HG03460 (cell line): ENCODE results near the gene SRSF1.
A peak's percentile ranks its signal among the peaks of the same experiment; 100 is the strongest.
"Not testable (repeated sequence)": the region's sequence is repeated elsewhere in the genome, so short reads cannot be mapped to it uniquely, and the experiment has no call there.

Experiments used
- ATAC-seq: cut with Tn5 transposase; IDR thresholded peaks from one replicate; pipeline ENCODE4 v1.9.1; 2021; ENCODE audit not compliant: unreplicated experiment

The SRSF1 gene

DNA sequence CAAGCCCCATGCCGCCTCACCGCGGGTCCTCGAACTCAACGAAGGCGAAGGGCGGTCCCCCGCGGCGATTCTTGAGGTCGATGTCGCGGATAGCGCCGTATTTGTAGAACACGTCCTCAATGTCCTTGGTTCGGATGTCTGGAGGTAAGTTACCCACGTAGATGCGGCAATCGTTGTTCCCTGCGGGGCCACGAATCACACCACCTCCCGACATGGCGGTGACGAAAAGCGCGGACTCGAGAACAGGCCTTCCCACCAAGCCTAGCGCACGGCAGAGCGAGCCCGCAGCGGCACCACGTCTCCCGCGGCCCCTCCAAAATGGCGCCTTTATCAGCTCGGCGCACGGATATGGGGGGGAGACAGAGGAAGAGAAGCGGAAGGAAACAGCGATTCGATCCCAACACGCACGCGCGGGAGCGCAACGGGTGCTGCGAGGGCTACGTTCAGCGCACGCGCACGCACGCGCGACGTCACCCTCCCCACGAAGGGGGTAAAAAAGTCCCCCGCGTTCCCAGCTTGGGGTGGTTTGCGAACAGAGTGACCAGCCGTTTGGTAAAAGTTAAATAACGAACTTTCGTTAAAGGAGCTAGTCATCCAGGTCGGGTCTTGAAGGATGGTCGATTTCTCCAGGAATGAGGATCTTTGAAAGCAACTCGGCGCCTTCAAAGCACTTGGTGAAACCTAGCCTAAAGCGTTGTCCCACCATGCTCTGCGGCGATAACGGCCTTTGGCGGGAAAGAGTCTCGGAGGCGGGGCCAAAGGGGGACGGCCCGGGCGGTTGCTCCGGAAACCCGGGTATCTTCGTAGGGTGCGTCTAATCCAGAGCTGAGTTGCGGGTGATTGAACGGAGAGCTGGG is at the start of gene SRSF1:
Gene SRSF1 (minus strand): TSS at position 323 of the 857 bp plus-strand sequence. CDS start 109 bp downstream, at position 214.
- peak; percentile 87 for ATAC-seq

GRCh38 chr17:58056476-58056875 is 49.4 kb upstream of the SRSF1 start:
- no peak for ATAC-seq

- no peak for ATAC-seq
Observed at GRCh38 chr17:58054641-58055040, 47.6 kb upstream of the SRSF1 start.

DNA sequence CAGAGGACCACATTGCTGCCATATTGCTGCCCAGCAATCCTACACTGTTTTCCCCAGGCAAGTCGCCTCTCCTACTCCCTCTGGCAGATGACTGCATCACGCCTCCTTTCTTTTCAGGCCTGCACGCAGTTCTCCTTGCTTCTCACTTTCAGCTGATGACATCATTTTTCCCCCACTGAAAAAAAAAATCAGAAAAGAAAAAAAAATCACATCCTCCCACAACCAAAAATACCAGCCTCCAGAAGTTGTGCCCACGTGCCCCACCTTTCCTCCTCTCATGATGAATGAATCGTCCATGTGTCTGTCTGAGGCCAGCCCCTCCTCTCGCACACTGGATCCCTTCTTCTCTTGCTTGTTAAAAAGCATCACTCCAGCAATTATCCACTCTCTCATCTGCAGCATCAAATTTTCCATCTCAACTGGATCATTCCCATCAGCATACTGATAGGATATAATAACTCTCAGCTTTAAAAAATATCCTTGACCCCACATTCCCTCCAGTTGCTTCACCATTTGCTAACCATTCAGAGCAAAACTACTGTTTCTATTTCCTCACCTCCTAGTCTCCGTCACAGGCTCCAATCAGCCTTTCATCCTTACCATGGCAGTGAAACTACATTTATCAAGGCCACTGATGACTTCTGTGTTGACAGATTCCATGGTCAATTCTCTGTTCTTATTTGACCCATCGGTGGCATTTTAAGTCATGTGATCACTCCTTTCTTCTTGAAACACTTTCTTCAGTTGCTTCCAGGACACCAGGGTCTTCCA is 46.1 kb upstream of the SRSF1 start:
- no peak for ATAC-seq

- ATAC-seq, result no peak
Observed at GRCh38 chr17:58052407-58052806, 45.4 kb upstream of the SRSF1 start.

DNA sequence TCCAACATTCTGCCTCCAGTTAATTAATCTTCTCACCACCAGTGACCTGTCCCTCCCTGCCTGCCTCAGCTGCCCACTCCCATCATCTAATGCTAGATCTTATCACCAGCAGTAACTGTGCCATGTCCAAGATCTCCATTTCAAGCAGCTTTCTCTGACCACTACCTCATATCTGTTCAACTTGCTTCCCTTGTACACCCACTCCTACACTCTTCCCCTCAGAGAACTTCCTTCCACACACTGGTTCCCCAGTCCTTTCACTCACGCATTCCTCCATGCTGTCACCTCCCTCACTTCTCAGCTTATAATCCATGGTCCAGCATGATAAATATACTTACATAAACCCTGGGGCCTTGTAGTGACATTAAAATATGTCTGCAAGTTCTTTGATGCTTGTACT is 44.4 kb upstream of the SRSF1 start:
- no peak for ATAC-seq

DNA sequence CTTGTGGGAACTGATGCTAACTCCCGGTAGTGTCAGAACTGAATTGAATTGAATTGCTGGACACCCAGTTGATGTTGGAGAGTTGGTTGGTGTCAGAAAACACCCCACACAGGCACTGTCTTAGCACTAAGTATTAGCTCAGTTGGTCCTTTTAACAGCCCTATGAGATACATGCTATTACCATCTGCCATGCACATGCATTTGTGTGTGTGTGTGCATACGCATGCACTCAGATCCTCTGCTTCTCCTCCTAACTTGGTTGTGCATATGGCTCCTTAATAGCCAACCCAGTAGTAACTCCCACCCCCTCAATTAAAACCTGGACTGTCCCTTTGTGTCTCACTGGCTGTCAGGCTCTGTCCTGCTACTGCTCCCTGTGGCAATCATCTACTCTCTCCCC is 43.9 kb upstream of the SRSF1 start:
- no peak for ATAC-seq

- ATAC-seq, result no peak
Observed at GRCh38 chr17:58049533-58049932, 42.5 kb upstream of the SRSF1 start.

- no peak for ATAC-seq
Observed at GRCh38 chr17:58047376-58048150, 40.5 kb upstream of the SRSF1 start.

DNA sequence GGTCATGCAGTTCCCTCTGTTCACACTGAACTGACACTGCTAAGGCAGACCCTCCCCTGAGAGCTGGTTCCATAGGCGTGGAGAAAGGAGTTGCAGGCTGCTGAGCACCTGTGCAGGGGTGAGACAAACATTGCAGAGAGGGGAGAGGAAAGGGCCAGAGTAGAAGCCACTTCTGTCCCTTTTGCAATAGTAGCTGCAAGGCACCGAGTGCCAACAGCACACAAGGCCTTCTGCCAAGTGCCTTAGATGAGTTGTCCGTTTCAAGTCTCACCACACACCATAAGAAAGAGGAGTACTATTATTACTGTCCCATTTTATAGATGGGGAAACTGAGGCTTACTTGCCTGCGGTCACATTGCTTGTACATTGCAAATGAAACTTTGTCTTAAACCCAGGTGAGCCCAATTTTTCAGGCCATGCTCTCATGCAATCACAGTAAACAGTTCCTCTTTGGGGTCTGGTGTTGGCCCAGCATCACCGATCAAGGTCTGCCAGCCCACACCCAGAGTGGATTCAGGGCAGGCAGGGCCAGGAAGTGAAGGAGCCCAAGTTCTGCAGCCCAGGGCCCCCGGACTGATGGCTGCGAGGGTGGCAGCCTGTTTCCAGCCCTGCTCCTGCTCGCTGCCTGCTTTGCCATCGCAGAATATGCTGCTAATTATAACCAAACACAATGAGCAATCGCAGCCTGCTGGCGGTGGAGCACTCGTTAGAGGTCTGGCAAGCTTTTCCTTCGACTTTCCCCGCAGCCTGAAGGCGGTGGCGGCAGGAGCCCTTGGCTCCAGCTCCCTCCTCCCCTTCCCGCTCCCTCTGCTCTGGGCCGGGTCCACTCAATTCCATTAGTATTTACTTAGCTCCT is 39.4 kb upstream of the SRSF1 start:
- ATAC-seq, result no peak

DNA sequence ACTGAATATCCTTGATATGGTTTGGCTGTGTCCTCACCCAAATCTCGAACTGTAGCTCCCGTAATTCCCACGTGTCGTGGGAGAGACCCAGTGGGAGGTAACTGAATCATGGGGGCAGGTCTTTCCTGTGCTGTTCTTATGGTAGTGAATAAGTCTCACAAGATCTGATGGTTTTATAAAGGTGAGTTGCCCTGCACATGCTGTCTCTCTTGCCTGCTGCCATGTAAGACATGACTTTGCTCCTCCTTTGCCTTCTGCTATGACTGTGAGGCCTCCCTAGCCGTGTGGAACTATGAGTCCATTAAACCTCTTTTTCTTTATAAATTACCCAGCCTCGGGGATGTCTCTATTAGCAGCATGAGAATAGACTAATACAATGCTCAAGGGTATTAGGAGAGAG is 37.2 kb upstream of the SRSF1 start:
- ATAC-seq, result not testable (repeated sequence)

DNA sequence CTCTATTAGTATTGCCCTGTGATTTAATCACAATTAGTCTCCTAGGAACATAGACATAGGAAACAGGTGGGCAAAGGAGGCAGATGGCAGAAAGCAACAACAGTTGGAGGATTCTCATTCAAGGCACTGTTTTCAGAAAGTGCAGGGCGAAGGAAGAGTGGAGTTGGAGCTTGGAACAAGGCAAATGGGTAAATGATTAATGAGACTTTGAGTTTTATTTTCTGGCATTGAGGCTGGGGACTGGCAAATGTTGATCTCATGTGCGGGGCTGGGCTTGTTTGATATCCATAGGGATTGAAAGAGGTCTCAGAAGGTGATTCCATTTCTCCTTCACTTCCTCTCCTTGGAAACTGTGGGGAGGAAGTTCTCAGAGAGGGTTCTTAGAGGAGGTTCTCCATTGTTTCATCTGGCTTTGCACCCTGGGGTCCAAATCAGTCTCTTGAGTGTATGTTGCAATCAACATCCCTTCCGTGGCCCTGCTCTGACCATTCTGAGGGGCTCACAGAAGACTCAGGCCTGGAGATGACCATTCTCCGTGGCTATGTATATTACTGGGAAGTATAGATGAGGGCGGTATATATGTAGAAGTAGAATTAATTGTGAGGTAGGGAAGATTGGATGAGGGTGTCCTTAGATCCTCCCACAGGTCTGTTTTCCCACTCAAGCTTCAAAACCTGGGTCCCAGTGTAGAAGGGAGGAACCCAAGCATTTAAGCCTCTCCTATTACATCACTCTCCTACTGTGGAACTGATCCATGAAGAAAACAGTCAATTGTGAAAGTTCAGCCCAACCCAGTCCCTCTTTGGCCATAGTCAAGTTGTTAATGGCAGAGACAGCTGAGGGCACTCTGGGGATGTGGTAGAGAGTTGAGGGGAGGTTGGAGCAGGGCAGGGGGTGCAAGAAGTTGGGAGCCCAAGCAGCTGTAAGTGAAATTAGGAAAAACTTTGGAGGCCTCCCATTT is 36.5 kb upstream of the SRSF1 start:
- no peak for ATAC-seq

- ATAC-seq, result no peak
Observed at GRCh38 chr17:58041161-58041560, 34.1 kb upstream of the SRSF1 start.

DNA sequence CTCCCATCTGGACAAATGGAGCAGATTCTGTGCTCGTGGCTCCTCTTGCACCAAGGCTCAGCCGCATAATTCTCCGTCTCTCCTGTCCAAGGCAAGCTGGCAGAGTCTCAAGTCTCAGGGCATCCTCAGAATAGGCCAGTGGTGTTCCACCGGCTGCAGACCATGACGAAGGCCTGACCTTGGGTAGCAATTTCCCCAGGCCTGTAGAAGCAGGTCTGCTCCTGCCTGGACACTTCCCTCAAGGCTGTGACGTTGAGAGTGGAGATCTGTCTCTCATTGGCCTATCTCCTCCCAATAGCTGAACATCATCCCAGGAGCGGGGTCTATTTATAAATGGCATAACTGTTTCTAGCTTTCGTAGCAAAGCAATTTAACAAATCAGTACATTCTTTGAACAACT is 33.3 kb upstream of the SRSF1 start:
- no peak for ATAC-seq

DNA sequence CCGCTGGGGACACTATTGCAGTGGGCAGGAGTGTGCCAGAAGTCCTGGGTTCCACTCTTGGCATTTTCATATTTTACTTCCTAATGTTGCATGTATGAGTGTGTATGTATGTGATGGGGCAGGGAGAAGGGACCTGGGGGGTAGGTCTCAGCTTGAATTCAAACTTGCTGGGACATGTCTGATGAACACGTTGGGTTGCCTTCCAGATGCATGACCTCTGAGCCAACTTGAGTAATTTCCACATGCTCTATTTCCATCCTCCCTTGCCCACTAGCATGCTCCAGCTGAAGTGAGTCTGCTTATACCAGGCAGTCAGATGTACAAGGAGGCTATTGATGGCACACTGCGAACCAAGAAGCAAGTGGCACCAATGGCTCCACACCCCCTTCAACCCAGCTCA is 32.9 kb upstream of the SRSF1 start:
- no peak for ATAC-seq

DNA sequence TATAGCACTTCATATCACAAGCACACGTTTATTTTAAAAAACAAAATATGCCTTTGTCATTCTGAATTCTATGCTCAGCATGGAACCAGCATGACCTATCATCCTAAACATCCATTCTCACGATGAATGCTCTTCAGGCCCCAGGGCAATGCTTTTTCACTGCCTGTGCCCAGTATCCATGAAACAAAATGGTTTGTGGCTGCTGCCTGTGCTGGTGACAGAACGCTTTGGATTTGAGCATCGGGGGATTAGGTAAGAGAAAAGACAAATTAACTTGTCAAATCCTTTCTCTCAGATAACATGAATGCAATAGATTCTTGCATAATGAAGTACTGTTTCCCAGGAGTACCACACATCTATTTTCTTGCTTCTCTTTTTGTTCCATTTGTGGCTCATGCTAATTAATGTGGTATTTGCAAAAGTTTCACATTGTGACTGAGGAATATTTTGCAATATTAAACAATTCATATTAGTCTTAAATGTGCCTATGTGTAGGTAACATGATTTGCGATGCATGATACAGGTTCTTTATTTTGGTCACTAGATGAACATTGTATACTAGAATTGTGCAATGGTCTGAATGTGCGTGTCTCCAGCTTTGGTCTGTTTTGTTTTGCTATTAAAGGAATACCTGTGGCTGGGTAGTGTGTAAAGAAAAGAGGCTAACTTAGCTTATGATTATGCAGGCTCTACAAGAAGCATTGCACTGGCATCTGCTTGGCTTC is 25.8 kb upstream of the SRSF1 start:
- ATAC-seq, result no peak

DNA sequence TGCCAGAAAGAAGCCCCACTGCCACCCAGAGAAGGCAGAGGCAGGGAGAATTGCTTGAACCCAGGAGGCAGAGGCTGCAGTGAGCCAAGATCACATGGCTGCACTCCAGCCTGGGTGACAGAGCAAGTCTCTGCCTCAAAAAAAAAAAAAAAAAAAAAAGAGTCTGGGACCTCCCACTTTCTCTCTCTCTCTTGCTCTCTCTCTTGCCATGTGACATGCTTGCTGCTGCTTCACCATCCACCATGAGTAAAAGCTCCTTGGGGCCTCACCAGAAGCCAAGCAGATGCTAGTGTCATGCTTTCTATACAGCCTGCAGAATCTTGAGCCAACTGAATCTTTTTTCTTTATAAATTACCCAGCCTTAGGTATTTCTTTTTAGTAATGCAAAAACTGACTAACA is 21.5 kb upstream of the SRSF1 start:
- no peak for ATAC-seq

DNA sequence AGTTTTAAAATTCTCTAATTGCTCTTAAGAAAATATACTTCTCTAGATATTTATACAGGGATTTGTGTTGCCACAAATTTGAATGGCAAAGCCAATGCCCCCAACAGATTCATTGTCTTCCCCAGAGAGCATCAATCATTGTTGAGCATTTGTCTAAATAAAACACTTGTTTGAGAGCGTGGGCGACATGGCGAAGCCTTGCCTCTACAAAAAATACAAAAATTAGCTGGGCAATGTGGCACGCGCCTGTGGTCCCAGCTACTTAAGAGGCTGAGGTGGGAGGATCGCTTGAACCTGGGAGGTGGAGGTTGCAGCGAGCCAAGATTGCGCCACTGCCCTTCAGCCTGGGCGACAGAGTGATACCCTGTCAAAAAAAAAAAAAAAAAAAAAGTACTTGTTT is 13.4 kb upstream of the SRSF1 start:
- no peak for ATAC-seq

- no peak for ATAC-seq
Observed at GRCh38 chr17:58019521-58019920, 12.5 kb upstream of the SRSF1 start.
